MG63 (cell line): ENCODE measurements around the gene TIMM10. TPM values are rescaled to one million over a fixed set of nuclear protein-coding genes. Genes with fewer than 3 reads are reported as not detected.
A peak's percentile ranks its signal among the peaks of the same experiment; 100 is the strongest.

Source experiments
- DNase-seq: peaks from one replicate; pipeline ENCODE4 v3.0.0-alpha.2; 2020
- H3K27me3 ChIP-seq: fragments of 250-450 bp; sonication (Bioruptor Pico); 2 replicates; pipeline ENCODE4 v1.5.1; 2020; ENCODE audit warnings: mild to moderate bottlenecking, moderate library complexity
- H3K36me3 ChIP-seq: fragments of 250-450 bp; sonication (Bioruptor Pico); 2 replicates; pipeline ENCODE4 v1.5.1; 2020; ENCODE audit warnings: mild to moderate bottlenecking, moderate library complexity
- H3K4me3 ChIP-seq: fragments of 250-450 bp; sonication (Bioruptor Pico); 2 replicates; pipeline ENCODE4 v1.5.1; 2020; ENCODE audit warnings: mild to moderate bottlenecking, moderate library complexity
- H3K9me3 ChIP-seq: fragments of 250-450 bp; sonication (Bioruptor Pico); 2 replicates; pipeline ENCODE4 v1.5.1; 2020; ENCODE audit warnings: mild to moderate bottlenecking, moderate library complexity
- total RNA-seq: library from RNA; depleted of rRNA; stranded (reverse); fragments of >200 nt; shearing (Covaris generic); gene quantifications from 2 replicates; pipeline ENCODE4 v1.2.3, GENCODE V29; 2014; ENCODE audit warnings: low replicate concordance; rRNA removed

The TIMM10 gene, protein sequence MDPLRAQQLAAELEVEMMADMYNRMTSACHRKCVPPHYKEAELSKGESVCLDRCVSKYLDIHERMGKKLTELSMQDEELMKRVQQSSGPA
- total RNA-seq = 99.6 and 106 TPM in 2 replicates

DNA sequence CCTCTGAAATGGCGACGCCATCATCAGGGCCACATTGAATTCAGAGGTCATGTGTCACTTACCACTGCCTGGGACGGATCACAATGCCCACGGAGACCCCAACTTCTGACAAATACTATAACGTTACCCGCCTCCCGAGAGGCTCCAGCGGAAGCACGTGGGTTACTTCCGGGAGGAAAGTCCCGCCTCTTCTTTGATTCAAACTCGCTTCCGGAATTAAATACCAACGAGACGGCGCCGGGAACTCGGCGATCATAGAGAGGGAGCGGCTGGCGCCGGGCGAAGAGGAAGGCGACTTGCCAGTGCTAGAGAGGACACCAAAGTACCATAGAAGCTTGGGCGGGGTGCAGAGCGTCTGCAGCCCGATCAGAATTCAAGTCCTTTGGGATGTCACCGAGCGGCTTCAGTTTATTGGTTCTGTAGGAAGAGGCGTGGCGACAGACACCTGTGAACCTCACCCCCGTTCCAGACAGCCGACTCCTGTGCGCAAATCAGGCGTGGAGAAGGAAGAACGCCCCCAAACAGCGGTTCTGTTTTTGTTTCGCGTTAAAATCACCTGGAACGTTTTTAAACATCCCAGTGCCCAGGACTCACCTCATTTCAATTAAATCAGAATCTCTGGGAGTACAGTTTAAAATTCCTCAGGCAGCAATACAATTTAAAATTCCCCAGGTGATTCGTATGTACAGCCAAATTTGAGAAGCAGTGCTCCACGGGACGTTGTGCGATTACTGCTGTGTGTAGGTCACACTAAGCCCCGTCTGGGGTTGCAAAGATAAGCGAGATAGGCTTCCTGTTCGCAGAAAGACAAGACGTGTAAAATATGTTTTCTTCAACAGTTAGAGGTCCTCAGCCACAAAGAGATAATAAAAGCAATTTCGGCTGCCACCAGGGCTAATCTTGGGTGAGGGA lies at the start of gene TIMM10:
Gene TIMM10 (minus strand): TSS at position 159 of the 912 bp plus-strand sequence. CDS start 565 bp downstream, outside the sequence.
- Histone ChIP-seq H3K4me3 (peak within 1 kb of the TSS; percentile 89), H3K36me3 (peaks cover 38% of the 10 kb centered on the region), H3K27me3 (no peaks in the 10 kb centered on the region), H3K9me3 (no peaks in the 10 kb centered on the region)
- peak; percentile 94 for DNase-seq

DNA sequence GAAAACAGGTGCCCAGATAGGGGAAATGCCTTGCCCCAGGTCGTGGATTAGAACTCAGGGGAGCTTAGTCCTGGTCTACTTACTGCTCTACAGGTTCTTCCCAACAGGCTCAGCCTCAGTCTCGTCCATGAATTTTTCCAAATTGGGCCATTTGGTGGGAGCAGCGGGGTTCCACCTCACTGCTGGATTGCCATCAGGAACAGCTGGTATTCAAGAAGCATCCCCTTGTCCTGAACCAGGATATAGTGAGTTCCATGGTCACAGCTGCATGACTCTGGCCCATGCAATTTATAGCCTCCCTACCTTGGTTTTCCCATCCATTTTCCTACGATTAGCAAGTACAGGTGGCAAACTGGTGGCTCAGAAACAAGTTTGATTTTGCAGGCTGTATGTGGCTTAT lies 43.5 kb upstream of the TIMM10 start:
- Histone ChIP-seq H3K9me3 (no peaks in the 10 kb centered on the region), H3K27me3 (no peaks in the 10 kb centered on the region)

DNA sequence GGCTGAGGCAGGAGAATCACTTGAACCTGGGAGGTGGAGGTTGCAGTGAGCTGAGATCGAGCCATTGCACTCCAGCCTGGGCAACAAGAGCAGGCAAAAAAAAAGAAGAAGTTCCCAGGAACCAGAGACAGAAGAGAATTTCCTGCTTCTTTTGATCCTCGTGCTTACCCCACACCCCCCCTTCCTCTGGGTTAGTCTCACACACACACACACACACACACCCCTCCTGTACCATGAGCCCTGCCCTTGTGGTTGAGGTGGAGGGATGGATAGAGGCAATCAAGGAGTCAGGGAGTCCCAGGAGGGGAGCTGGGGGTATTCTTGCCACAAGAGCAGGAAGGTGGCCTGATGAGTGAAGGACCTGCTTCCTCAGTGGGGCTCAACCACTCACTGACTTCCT lies 41.1 kb upstream of the TIMM10 start:
- Histone ChIP-seq H3K4me3 (no peak overlapping the region), H3K27me3 (no peaks in the 10 kb centered on the region), H3K36me3 (no peaks in the 10 kb centered on the region), H3K9me3 (no peaks in the 10 kb centered on the region)
- DNase-seq = no peak

More for the DNA sequence above, 43.5 kb upstream of the TIMM10 start:
- DNase-seq = no peak
- Histone ChIP-seq H3K36me3 (no peaks in the 10 kb centered on the region), H3K4me3 (no peak overlapping the region)

DNA sequence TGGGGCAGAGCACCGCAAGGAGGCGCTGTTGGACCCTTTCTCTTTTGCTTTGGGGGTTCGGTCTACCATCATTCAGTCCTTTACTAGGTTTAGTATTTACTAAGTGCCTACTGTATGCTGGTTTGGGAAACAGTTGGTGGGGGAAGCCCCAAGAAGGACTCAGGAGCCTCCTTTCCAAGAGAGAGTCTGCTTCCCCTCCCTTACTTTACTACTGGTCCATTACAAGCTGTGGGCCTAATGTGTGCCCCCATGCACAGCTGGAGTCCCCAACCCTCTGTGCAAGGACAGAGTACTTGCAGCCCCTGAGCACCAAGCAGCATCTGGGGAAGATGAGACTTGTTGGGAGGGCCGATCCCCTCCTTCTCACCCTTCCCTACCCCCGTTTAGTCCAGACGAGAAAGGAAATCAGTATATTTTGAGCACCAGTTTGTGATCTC lies 37.8 kb upstream of the TIMM10 start:
- DNase-seq = no peak
- no peaks in the 10 kb centered on the region for H3K9me3 ChIP-seq
- H3K4me3 ChIP-seq = peak overlapping the region; percentile 64
- no peaks in the 10 kb centered on the region; the same call in 1 of the 2 replicates for H3K36me3 ChIP-seq
- no peaks in the 10 kb centered on the region for H3K27me3 ChIP-seq

DNA sequence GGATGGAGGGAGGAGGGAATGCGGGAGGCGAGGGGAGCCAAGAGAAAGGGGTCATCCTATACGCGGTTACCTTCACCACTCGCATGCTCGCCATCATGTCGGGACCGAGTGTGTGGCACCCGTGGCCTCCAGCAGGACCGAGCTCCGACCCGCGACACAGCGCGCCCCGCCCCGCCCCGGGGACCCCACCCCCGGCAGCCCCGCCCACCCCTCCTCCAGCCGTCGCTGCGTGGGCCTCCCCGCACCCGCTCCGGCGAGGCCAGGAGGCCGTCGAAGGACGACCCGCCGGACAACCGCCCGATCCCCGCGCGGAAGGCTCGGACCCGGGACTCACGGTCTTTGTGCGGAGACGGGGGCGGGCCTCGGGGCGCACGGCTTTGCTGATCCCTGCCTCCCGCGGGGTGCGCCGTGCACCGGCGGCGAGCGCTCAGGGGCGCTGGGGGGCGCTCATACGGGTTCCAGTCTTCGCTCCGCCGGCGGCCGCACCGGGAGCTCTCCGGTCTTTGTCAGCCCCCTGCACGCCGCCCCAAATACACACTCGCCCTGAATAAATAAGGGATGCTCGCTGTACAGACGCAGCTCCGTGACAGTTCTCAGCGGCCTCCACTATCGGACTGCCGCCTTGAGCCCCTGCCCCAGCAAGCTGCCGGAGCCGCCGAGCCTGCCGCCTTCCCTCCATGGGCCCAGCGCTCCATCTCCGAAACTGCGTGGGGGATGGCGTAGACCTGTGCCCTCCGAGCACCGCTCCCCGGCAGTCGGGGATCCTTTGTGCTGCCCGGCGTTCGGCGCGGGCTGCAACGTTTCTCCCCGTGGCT lies 37.2 kb upstream of the TIMM10 start, which contains the start of gene UBE2L6:
Gene UBE2L6 (minus strand): TSS at position 158 of the 815 bp plus-strand sequence. CDS start 61 bp downstream, at position 97.
- Histone ChIP-seq H3K27me3 (no peaks in the 10 kb centered on the region), H3K9me3 (no peaks in the 10 kb centered on the region), H3K36me3 (no peaks in the 10 kb centered on the region; the same call in 1 of the 2 replicates), H3K4me3 (peak within 1 kb of the TSS; percentile 64)
- DNase-seq = peak; percentile 63

DNA sequence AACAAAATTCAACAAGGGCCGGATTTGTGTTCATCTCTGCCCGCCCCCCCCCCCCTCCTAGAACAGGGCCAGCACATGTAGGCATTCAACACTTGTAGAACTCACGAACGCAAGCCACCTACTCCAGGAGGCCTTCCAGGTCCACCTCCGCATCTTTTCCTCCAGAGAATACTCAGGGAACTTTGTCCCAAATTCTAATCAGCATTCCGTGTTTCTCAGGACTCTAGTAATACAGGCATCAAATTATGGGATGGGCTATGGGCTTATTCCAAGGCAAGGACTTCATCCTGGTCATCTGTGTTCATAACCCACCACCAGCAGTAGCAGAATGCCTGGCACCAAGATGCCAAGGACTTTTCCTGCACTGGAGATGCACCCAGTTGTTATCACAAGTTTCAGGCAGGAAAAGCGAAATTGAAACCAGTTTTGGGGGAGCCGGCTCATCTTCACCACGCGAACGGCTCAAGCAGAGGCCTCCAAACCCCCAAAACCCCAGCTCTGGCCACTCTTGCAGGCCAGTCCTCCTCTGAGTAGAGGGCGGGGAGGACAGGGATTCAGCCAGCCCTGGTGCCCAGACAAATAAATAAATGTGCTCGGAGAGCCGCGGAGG lies 36.5 kb upstream of the TIMM10 start:
- no peak for DNase-seq
- Histone ChIP-seq H3K4me3 (peak overlapping the region; percentile 64), H3K27me3 (no peaks in the 10 kb centered on the region), H3K9me3 (no peaks in the 10 kb centered on the region), H3K36me3 (no peaks in the 10 kb centered on the region; the same call in 1 of the 2 replicates)

DNA sequence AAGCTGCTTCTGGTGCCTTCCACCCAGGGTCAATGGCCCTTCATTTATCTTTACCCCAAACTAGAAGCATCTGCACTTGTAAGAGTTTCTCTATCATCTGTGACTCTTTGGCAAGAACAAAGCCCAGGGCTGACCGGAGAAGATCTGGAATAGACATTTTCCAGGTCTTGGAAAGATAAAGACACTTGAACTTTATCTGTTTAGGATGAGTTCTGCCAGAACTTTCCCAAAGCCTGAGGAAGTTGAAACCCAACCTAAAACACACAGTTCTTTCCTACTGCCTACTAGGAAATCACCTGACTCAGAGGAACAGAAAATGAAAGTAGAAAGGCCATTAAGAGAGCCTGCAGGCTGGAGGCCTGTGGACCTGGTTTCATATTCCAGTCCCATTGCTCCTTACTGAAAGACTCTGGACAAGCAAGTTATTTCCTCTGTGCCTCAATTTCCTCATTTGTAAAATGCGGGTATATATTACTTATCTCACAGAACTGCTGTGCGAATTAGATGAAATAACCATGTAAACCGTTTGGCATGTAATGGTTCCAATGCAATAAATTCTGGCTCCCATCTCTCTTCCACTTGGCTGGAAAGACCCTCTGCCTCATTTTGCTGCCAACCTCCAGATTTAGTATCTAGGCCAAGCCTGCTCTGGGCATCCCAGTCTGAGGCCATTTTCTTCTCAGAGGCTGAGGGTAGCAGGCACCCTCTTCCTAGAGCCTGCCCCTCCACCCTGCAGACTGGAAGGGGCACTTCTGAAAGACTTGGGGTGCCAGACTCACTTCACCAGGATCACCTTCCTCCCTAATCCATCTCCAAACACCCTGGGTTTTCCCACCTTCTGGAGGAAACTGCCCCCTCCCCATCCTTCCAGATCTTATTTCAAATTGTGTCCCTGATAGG lies 35.7 kb upstream of the TIMM10 start:
- Histone ChIP-seq H3K4me3 (peak overlapping the region; percentile 64), H3K9me3 (no peaks in the 10 kb centered on the region), H3K27me3 (no peaks in the 10 kb centered on the region), H3K36me3 (no peaks in the 10 kb centered on the region; the same call in 1 of the 2 replicates)
- no peak for DNase-seq

DNA sequence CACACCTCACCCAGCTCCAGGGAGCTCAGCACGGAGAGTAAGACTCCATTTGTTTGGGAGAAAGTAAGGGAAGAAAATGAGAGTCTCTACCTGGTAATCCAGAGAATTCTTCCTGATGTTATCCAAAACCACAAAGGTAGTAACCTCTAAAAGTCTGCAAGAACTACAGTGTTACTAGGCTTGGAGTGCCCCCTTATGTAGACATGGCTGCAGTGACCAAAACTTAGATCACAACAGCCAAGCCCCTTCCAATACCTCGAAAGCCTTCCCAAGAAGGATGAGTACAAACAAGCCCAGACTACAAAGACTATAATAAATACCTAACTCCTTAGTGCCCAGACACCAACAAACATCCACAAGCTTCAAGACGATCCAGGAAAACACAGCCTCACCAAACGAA lies 32.0 kb upstream of the TIMM10 start:
- Histone ChIP-seq H3K9me3 (no peaks in the 10 kb centered on the region), H3K4me3 (no peak overlapping the region), H3K27me3 (no peaks in the 10 kb centered on the region), H3K36me3 (no peaks in the 10 kb centered on the region; the same call in none of the 2 replicates)
- no peak for DNase-seq

DNA sequence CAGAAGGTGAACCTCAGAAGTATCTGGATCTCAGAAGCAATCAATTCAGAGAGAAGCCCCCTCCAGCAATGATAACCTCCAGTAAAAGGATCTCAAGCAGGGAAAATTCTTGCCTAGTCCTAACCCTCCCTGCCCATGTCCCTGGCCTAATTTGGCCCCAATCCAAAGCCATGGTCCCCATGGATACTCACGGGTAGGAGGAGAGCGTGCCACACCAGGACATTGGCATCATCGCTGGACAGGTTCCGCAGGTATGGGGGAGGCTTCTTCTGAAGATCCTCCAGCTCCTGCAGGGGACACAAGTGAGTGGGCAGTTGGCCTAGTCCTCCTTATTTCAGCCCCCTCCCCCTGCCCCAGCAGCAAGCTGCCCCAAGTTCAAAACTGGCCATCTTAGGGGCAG lies 29.6 kb upstream of the TIMM10 start:
- no peak overlapping the region for H3K4me3 ChIP-seq
- no peak for DNase-seq

DNA sequence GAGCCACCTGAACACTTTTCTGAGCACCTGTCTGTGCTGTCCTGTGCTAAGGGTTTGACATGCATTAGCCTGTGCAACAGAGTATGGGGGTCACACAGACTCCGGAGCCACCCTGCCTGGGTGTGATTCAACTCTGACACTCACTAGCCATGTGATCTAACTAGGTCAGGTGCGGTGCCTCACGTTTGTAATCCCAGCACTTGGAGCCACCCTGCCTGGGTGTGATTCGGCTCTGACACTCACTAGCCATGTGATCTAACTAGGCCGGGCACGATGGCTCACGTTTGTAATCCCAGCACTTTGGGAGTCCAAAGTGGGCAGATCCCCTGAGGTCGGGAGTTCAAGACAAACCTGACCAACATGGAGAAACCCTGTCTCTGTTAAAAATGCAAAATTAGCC lies 25.5 kb upstream of the TIMM10 start:
- Histone ChIP-seq H3K4me3 (no peak overlapping the region), H3K9me3 (no peaks in the 10 kb centered on the region), H3K36me3 (no peaks in the 10 kb centered on the region; the same call in 1 of the 2 replicates), H3K27me3 (no peaks in the 10 kb centered on the region)
- DNase-seq = no peak

More for the DNA sequence above, 29.6 kb upstream of the TIMM10 start:
- Histone ChIP-seq H3K36me3 (no peaks in the 10 kb centered on the region; the same call in none of the 2 replicates), H3K9me3 (no peaks in the 10 kb centered on the region), H3K27me3 (no peaks in the 10 kb centered on the region)

DNA sequence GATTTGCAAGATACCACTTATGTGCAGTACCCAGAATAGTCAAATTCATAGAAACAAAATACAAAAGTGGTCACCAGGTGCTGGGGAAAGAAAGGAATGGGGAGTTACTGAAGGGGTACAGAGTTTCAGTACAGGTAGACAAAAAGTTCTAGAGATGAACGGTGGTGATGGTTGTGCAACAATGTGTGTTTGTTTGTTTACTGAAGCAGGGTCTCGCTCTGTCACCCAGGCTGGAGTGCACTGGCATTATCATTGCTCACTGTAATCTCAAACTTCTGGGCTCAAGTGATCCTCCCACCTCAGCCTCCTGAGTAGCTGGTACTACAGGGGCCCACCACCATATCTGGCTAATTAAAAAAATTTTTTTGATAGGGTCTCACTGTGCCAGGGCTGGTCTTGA lies 24.8 kb upstream of the TIMM10 start:
- Histone ChIP-seq H3K4me3 (no peak overlapping the region), H3K9me3 (no peaks in the 10 kb centered on the region), H3K27me3 (no peaks in the 10 kb centered on the region), H3K36me3 (no peaks in the 10 kb centered on the region; the same call in none of the 2 replicates)
- no peak for DNase-seq

DNA sequence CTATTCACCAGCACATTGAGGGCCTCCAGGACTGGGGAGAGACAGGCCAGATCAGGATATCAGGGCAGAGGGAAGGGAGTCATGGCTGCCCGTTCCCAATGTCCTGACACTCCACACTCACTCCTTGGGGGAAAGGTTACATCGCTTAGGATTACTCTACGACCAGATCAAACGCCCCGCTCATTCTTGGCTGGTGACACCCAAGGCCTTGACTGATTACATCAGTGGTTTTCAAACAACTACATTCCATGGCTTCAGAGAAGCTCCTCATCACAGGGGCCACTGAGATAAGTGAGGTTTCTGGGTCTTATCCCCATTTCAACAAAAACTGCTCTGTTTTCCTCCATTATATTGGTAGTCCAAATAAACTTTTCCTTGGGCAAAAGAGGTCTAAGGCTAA lies 21.9 kb upstream of the TIMM10 start:
- Histone ChIP-seq H3K27me3 (no peaks in the 10 kb centered on the region), H3K9me3 (no peaks in the 10 kb centered on the region), H3K36me3 (no peaks in the 10 kb centered on the region; the same call in none of the 2 replicates), H3K4me3 (no peak overlapping the region)
- no peak for DNase-seq

DNA sequence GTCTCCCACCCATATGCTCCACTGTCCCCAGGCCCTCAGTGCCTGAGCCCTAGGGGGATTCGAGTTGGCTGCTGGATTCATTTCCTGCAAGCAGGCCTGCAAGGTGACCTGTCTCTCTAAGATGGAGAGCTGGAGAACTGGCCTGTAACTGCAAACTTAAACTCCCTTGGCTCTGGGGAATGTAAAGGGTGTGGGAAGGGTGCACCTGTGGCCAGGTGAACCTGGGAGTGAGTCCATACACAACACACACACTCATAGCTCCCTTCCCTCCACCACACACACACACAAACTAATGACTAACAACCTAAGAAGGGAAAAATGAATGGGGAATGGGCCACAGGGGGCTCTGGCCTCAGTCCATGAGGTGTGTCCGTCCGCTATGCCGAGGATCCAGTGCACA lies 21.4 kb upstream of the TIMM10 start:
- Histone ChIP-seq H3K4me3 (no peak overlapping the region), H3K9me3 (no peaks in the 10 kb centered on the region), H3K36me3 (no peaks in the 10 kb centered on the region; the same call in none of the 2 replicates), H3K27me3 (no peaks in the 10 kb centered on the region)
- no peak for DNase-seq

DNA sequence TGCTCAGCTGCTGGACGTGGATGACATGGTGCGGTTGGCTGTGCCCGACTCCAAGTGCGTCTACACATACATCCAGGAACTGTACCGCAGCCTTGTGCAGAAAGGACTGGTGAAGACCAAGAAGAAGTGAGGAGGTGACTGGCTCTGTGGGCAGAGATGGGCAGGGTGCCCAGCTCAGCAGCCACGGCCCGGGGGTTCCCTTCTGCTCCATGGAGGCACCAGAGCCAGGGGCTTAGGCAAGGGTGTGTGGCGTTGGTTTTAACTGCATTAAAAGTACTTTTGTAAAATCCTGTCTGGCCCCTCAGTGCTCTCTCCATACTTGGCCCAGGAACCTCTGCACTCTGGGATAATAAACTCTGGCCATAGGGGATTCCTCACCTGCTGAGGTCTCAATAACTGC lies 19.4 kb upstream of the TIMM10 start:
- no peak overlapping the region for H3K4me3 ChIP-seq
- no peaks in the 10 kb centered on the region for H3K27me3 ChIP-seq
- no peaks in the 10 kb centered on the region; the same call in none of the 2 replicates for H3K36me3 ChIP-seq
- no peak for DNase-seq
- H3K9me3 ChIP-seq = no peaks in the 10 kb centered on the region

DNA sequence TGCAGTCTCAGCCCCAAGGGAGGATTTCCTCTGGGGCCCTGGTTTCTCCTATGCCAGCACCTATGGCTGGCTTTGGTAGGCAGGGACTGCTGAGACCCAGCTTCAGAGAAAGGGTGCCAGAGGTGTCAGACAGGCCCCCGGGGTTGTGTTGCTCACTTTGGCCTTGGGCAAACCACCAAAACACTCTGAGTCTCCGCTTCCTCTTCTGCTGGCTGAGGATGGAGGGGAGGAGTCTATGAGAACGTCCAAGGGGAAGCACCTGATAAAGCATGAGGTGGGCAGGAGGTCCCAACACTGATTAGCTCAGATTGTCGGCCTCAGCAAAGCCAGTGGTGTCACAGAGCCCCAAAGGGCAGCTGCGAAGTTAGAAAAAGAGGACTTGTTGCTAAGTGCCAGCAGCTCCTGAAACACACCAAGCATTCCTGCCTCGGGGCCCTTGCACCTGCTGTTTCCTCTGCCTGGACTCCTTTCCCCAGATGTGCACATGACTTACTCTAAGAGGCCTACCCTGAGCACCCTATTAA lies 17.4 kb upstream of the TIMM10 start:
- Histone ChIP-seq H3K4me3 (no peak overlapping the region), H3K27me3 (no peaks in the 10 kb centered on the region), H3K9me3 (no peaks in the 10 kb centered on the region), H3K36me3 (no peaks in the 10 kb centered on the region; the same call in 1 of the 2 replicates)
- DNase-seq = no peak
